ENCODE measurements around the gene HNRNPA1.

DNA sequence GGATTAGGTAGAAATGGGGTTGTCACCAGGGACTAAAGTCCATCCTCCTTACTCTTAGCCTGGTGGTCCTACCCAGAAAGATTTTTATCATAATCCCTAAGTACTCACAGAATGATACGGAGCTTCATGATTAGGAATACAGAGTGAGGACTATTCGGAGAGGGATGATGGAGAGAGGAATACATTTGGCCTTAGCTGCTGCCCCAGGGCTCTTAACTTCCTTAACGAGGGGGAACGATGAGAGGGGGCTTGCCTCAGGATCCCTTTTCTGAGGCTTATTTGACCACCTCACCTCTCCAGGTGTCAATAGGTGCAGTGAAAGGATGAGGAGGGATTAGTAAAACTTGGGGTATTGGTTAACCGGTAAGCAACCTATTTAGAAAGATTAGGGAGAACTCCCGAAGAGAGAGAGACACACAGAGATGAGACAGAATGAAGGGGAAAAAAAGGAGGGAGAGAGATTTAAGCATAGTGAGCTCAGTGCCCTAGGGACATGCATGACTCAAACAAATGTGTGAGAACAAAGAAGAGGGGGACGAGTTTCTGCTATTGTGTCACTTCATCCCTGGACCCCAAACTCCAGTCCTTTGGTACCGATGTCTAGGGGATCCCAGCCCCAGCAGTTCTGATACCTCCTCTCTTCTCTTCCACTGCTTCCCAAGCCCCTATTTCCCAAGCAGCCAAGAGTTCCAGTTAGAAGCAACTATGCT is 19.1 kb downstream of the HNRNPA1 start:
- TF ChIP-seq, protein P1, sequence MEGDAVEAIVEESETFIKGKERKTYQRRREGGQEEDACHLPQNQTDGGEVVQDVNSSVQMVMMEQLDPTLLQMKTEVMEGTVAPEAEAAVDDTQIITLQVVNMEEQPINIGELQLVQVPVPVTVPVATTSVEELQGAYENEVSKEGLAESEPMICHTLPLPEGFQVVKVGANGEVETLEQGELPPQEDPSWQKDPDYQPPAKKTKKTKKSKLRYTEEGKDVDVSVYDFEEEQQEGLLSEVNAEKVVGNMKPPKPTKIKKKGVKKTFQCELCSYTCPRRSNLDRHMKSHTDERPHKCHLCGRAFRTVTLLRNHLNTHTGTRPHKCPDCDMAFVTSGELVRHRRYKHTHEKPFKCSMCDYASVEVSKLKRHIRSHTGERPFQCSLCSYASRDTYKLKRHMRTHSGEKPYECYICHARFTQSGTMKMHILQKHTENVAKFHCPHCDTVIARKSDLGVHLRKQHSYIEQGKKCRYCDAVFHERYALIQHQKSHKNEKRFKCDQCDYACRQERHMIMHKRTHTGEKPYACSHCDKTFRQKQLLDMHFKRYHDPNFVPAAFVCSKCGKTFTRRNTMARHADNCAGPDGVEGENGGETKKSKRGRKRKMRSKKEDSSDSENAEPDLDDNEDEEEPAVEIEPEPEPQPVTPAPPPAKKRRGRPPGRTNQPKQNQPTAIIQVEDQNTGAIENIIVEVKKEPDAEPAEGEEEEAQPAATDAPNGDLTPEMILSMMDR (IDR thresholded peaks at IDR 0.05; ENCODE audit: borderline replicate concordance, extremely low read depth, low read length, poor library complexity, severe bottlenecking) = no peak
- no peak for TF ChIP-seq EZH2 (IDR thresholded peaks at IDR 0.05; ENCODE audit: borderline replicate concordance, low read depth, low read length, severe bottlenecking)
